SK-N-MC (cell line): ENCODE results near the gene MLYCD.

Source experiments
- EZH2 ChIP-seq: fragments of 200-600 bp; sonication (generic); IDR thresholded peaks from one replicate; pipeline ENCODE4 v1.6.1; 2017; ENCODE audit warnings: antibody characterized with exemption
- POLR2AphosphoS5 ChIP-seq: IDR thresholded peaks from 2 replicates; pipeline ENCODE4 v1.6.1; 2012; ENCODE audit warnings: mild to moderate bottlenecking, low read depth, low read length, borderline replicate concordance

DNA sequence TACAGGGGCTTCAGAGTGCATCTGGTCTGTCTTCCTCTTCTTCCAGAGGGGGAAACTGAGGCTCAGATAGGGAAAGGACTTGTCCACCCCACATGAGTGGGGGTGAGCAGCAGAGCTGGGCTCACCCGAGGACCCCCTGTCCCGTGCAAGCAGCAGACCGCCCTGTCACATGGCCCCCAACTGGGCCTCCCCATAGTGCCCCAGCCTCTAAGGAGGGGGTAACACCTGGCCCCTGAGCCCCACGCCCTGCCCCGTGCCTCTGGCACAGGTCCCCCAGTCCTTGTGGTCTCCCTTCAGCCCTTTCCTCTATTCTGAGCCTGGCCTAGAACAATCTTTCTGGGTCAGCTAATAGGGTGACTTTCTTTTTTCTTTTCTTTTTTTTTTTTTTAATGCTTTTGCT is 62.7 kb downstream of the MLYCD start:
- TF ChIP-seq EZH2 (no peak), POLR2AphosphoS5 (no peak)
